NCI-H1694 treated with DMSO at 0.1 percent for 48 hours (cell line): ENCODE data around the gene TRIP13.
A peak's percentile ranks its signal among the peaks of the same experiment; 100 is the strongest.
"Not testable (repeated sequence)": the region's sequence is repeated elsewhere in the genome, so short reads cannot be mapped to it uniquely, and the experiment has no call there.

Experiments
- DNase-seq: peaks from one replicate; lab custom pipeline; 2025; lab: John Stamatoyannopoulos, UW

TRIP13 gene

GRCh38 chr5:936149-937144 is 43.8 kb downstream of the TRIP13 start:
- no peak for DNase-seq

DNA sequence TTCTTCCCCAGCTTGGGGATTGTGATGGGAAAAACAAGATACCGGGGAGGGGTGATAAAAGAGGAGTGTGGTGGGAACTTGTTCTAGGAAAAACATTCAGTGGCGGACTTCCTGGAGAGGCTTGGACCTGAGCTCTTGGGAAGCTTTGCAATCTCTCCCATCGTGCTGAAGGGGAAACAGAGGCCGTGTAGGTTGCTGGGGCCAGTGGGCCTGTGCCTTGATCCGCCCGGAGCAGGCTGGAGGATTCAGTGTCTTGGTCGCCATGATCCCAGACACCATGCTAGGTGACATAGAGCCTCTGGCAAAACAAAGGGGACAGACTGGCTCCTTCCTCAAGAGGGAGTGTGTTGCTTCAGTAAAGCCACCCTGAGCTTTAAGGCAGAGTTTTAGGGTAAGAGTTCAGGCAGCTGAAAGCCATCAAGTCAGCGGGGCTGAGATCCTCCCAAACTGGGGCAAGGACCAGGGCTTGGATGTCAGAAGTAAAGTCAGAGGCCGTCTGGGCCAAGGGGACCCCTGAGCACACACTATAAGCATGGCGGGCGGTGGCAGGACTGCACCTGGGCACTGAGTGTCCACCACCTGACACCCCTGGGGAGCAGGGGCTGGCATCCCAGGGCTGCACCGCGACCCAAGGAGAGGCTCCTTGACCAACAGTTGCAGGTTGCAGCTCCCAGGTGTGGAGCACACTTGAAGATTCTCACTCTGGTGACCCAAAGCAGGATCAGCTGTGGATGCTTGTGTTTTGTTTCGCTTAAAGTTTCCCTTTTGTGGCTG is 44.7 kb downstream of the TRIP13 start:
- DNase-seq, result no peak

DNA sequence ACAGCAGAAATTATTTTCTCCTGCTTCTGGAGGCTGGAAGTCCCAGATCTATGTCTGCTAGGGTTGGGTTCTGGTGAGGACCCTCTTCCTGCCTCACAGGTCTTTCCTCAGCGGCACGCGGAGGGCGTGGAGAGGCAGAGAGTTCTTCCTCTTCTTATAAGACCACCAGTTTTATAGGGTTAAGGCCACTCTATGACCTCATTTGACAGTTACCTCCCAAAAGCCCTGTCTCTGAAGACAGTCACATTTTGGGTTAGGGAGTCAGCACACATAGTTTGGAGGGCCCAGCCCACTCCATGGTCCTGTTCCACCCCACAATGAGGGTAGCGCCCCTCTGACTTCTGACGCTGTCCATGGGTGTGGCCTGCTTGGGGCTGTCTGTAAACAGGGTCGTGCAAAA is 46.7 kb downstream of the TRIP13 start:
- no peak for DNase-seq

- not testable (repeated sequence) for DNase-seq
These were observed 48.1 kb downstream of the TRIP13 start for GRCh38 chr5:940741-941140.

DNA sequence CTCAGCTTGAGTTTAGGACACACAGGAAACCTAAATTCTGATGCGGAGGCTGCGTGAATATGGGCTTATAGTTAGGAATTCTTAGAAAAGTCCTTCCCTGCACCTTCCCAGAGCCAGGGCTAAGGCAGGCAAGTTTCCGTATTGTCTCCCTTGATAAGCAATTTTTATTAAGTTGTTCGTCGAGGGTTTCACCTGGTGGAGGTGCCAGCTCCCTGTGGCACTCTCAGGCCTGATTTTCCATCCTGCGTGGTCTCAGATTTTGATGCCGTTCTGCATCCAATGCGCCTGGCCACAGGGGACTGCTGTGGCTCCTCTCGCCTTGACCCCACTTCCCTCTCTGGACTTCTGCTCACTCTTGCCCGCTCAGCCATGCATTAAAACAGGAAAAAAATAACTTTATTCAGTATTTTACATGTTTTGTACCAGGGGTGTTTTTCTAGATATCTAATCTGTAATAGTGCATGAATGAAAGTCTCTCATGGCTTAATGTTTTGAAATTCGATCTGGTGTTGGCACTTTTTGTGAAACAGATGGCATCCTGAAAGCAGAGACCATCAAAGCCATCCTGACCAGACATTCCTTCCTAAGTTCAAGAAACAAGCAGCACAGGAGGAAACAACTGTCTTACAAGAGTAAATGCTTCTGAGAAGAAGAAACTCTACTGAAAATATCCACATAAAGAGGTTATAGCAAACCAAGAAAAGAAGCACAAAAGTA is 50.7 kb downstream of the TRIP13 start:
- DNase-seq, result peak; percentile 66

GRCh38 chr5:943918-944620 is 51.4 kb downstream of the TRIP13 start:
- DNase-seq, result no peak

GRCh38 chr5:944621-944927 is 51.9 kb downstream of the TRIP13 start:
- no peak for DNase-seq

GRCh38 chr5:944992-945685 is 52.5 kb downstream of the TRIP13 start:
- DNase-seq, result no peak

- peak; percentile 97 for DNase-seq
These were observed 53.2 kb downstream of the TRIP13 start for GRCh38 chr5:945691-946551.

GRCh38 chr5:946720-947625 is 54.3 kb downstream of the TRIP13 start:
- DNase-seq, result no peak

GRCh38 chr5:947626-948471 is 55.2 kb downstream of the TRIP13 start:
- peak; percentile 43 for DNase-seq

DNA sequence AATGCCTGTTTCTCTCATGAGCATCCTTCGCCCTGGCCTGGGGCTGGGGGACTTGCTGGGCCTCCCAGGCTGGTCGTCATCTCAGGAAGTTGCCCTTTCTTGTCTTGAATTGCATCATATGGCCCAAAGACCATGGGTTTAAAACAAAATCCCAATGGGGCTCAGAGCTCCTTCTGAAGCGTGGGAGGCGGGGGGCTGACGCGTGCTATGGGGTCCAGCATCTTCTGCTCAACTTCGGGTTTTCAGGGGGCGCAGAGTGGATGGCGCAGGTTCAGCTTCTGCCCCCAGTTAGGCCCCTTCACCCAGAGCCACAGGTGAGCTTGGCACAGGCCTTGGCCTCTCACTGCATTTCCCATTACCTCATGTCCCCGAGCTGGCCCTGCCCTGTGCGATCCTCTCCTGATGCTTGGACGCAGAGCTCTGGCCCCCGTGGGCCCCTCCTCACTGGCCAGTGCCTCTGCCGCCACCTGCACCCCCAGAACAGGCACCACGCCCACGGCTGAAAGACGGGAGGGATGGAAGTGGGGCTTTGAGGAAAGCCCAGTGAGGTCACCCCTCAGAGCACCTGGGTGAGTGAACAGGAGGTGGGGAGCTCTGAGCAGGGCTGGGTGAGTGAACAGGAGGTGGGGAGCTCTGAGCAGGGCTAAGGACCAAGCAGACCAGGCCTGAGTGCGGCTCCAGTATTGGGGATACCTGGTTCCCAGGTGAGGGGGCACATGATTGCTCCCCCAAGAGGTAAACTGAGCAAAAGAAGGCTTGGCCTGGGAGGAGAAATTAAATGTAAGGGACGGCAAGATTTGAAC is 56.0 kb downstream of the TRIP13 start:
- DNase-seq, result no peak

GRCh38 chr5:949275-949543 is 56.5 kb downstream of the TRIP13 start:
- no peak for DNase-seq

- DNase-seq, result no peak
These were observed 57.3 kb downstream of the TRIP13 start for GRCh38 chr5:949815-950560.

GRCh38 chr5:951940-952596 is 59.4 kb downstream of the TRIP13 start:
- no peak for DNase-seq

DNA sequence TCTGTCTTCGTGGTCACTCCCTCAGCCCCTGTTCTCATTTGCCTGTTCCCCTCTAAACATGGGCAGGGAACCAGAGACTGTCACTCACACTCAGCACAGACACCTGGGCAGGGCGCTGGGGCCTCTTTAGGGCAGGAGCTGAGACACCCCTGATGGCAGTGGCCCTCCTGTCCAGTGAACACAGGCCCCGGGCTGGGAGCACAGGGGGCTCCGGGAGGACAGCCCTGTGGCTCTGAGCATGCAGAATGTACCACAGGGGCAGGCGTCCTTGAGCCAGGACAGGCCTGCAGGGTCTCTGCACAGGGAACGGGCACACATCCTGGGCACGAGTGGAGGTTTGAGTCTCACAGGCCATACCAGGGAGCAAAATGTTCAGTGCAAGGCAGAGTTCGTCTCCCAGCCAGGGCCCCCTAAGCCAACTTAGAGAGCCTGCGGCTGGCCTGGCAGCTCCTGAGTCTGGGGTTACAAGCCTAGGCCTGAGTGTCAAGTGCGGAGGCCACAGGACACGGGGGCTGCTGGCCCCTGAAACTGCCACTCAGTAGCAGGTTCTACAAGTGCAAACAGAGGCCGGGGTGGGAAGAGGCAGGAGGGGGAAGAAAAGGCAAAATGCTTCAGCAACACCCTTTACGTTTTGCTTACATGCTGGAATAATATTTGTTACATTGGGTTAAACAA is 60.0 kb downstream of the TRIP13 start:
- DNase-seq, result no peak
